Measurements from ENCODE around the gene ZEB1. TPM values are rescaled to one million over a fixed set of nuclear protein-coding genes. Genes with fewer than 3 reads are reported as not detected.

Gene ZEB1
- total and polyA plus RNA-seq, 2 of the 8 experiments (the other 6 are each of a cell fraction or from before 2014, with no cell fraction given), result 0.08 to 0.15 TPM

GRCh38 chr10:31483546-31483945 lies 164.5 kb downstream of the ZEB1 start:
- DNase-seq (ENCODE audit: low read depth in 1 of 2, low spot score in 2 of 2) (no peak), FAIRE-seq (no peak)
- Histone ChIP-seq H3K4me1 (replicated peaks in 1 of 4; ENCODE audit: control insufficient read depth in 3 of 4, insufficient read depth in 4 of 4, low read length in 3 of 4) (no peaks in the 10 kb centered on the region), H3K4ac (replicated peaks; ENCODE audit: insufficient read length, low read depth, low read length) (no peak overlapping the region), H3K18ac (ENCODE audit: extremely low read depth, low read length) (no peak overlapping the region), H3K23me2 (ENCODE audit: low read depth, low read length) (no peaks in the 10 kb centered on the region), H2AFZ (ENCODE audit: low read length) (no peak overlapping the region), H3K23ac (ENCODE audit: insufficient read length) (no peak overlapping the region), H3K9ac (replicated peaks in 1 of 4; ENCODE audit: extremely low read depth in 1 of 4, low read depth in 3 of 4, low read length in 3 of 4) (no peak overlapping the region), H2BK12ac (ENCODE audit: low read depth, low read length) (no peak overlapping the region), H3K4me3 (ENCODE audit: extremely low read depth in 1 of 4, insufficient read depth in 2 of 4, low read depth in 3 of 4, low read length in 4 of 4) (no peak overlapping the region), H4K8ac (ENCODE audit: extremely low read depth, insufficient read depth, low read length) (no peak overlapping the region), H2BK120ac (replicated peaks; ENCODE audit: low read depth, low read length) (no peak overlapping the region), H2BK15ac (ENCODE audit: low read length) (no peak overlapping the region), H3K14ac (ENCODE audit: insufficient read length) (no peak overlapping the region), H3K79me1 (ENCODE audit: low read depth, low read length) (no peaks in the 10 kb centered on the region), H4K5ac (ENCODE audit: insufficient read length, low read depth, low read length) (no peak overlapping the region), H3K79me2 (ENCODE audit: control insufficient read depth in 1 of 2, insufficient read depth in 2 of 2, low read length in 2 of 2) (no peaks in the 10 kb centered on the region), H2BK20ac (ENCODE audit: low read length) (no peak overlapping the region), H2BK5ac (ENCODE audit: low read depth, low read length) (no peak overlapping the region), H4K91ac (replicated peaks; ENCODE audit: insufficient read length, low read length) (no peak overlapping the region), H3K4me2 (ENCODE audit: insufficient read depth in 1 of 2, low read depth in 2 of 2, low read length in 2 of 2) (no peak overlapping the region), H3K36me3 (ENCODE audit: control insufficient read depth in 2 of 4, insufficient read depth in 4 of 4, low read length in 3 of 4) (no peaks in the 10 kb centered on the region), H3K9me3 (ENCODE audit: insufficient read depth in 2 of 2, low read depth in 1 of 2, low read length in 1 of 2) (no peaks in the 10 kb centered on the region), H3K27ac (ENCODE audit: low read depth, low read length) (no peak overlapping the region), H4K20me1 (replicated peaks in 1 of 2; ENCODE audit: control insufficient read depth in 1 of 2, insufficient read depth in 2 of 2, low read length in 2 of 2) (no peaks in the 10 kb centered on the region), H3K27me3 (replicated peaks in 1 of 4; ENCODE audit: control insufficient read depth in 3 of 4, extremely low read depth in 1 of 4, insufficient read depth in 3 of 4, low read length in 3 of 4) (no peaks in the 10 kb centered on the region), H2AK5ac (ENCODE audit: low read depth, low read length) (no peak overlapping the region), H3K56ac (replicated peaks; ENCODE audit: insufficient read length, low read depth, low read length) (no peak overlapping the region)
- ChIA-PET POLR2A (ENCODE audit: partially characterized antibody) (no interaction called here), CTCF (ENCODE audit: partially characterized antibody) (interaction anchor here (1.3 kb wide), 1 partner anchor 8 kb away, joined by 6 read pairs; no protein-coding TSS in a partner anchor)
- TF ChIP-seq CTCF (IDR thresholded peaks at IDR 0.05; ENCODE audit: control extremely low read depth in 1 of 3, insufficient read depth in 1 of 3, low read depth in 1 of 3, low read length in 3 of 3) (no peak), HDAC6 (IDR thresholded peaks at IDR 0.05; ENCODE audit: low read depth, low read length) (no peak), RAD21 (IDR thresholded peaks at IDR 0.05 in 1 of 2, conservative IDR thresholded peaks at IDR 0.05 in 1 of 2; ENCODE audit: low read depth in 2 of 2, low read length in 2 of 2) (no peak), BCL11A (IDR thresholded peaks at IDR 0.05; ENCODE audit: low read depth in 2 of 2, low read length in 2 of 2) (no peak), GTF2F1 (IDR thresholded peaks at IDR 0.05; ENCODE audit: borderline replicate concordance, low read depth, low read length) (no peak), NANOG (IDR thresholded peaks at IDR 0.05; ENCODE audit: insufficient read depth, low read depth, low read length, poor library complexity, severe bottlenecking) (no peak)
- 82% methylated on average over 2 of the region's 2 CpGs; no CpG with 5 or more reads in 1 of the 2 experiments for WGBS, 2 experiments (ENCODE audit: extremely low coverage in 1 of 2, insufficient coverage in 1 of 2, insufficient read length in 1 of 2, insufficient replicate concordance in 2 of 2, low coverage in 1 of 2, low lambda C conversion rate in 2 of 2, missing lambda C conversion rate in 1 of 2)
